Lung (tissue), 12 donors: Measurements from ENCODE around the gene FOXG1. TPM values are rescaled to one million over a fixed set of nuclear protein-coding genes. Genes with fewer than 3 reads are reported as not detected.

Experiments used
- ATAC-seq: fragments of 200-7000 bp; cut with Tn5 transposase; one replicate; pipeline ENCODE4 v1.9.1; 2020; ENCODE audit warnings: moderate number of reproducible peaks; ENCODE audit not compliant: insufficient read depth, low FRiP score
- DNase-seq, 3 donors: peaks; one replicate each; pipeline ENCODE4 v3.0.0-alpha.2; 2013 to 2017
- H3K27ac ChIP-seq, 2 donors: one replicate each; pipeline ENCODE4 v1.5.1; 2013; ENCODE audit warnings: mild to moderate bottlenecking in 2 of 2, moderate library complexity in 2 of 2, control low read depth in 1 of 2, inconsistent platforms in 1 of 2, low read depth in 1 of 2, low read length in 1 of 2
- H3K27me3 ChIP-seq, 3 donors: one replicate each; pipeline ENCODE4 v1.5.1; 2013; ENCODE audit warnings: low read length in 2 of 3; ENCODE audit not compliant: control insufficient read depth in 3 of 3, insufficient read depth in 3 of 3
- H3K36me3 ChIP-seq, 4 donors: one replicate each; pipeline ENCODE4 v1.5.1; 2013; ENCODE audit warnings: low read length in 4 of 4, mild to moderate bottlenecking in 1 of 4, moderate library complexity in 1 of 4; ENCODE audit not compliant: control insufficient read depth in 4 of 4, insufficient read depth in 4 of 4
- H3K4me1 ChIP-seq, 5 donors: one replicate each; pipeline ENCODE4 v1.5.1; 2013; ENCODE audit warnings: low read length in 5 of 5, mild to moderate bottlenecking in 2 of 5, moderate library complexity in 1 of 5; ENCODE audit not compliant: control insufficient read depth in 5 of 5, insufficient read depth in 5 of 5
- H3K4me3 ChIP-seq: one replicate; pipeline ENCODE4 v1.5.1; 2013; ENCODE audit warnings: mild to moderate bottlenecking, control low read depth, moderate library complexity
- H3K9ac ChIP-seq, 2 donors: one replicate each; pipeline ENCODE4 v1.5.1; 2013; ENCODE audit warnings: low read length in 2 of 2, control low read depth in 1 of 2; ENCODE audit not compliant: insufficient read depth in 1 of 2
- H3K9me3 ChIP-seq, 4 donors: one replicate each; pipeline ENCODE4 v1.5.1; 2013; ENCODE audit warnings: low read length in 3 of 4, mild to moderate bottlenecking in 1 of 4, moderate library complexity in 1 of 4; ENCODE audit not compliant: control insufficient read depth in 4 of 4, insufficient read depth in 3 of 4
- CTCF ChIP-seq: IDR thresholded peaks from 2 replicates; pipeline ENCODE4 v1.5.1; 2012; ENCODE audit warnings: mild to moderate bottlenecking; ENCODE audit errors: control extremely low read depth, extremely low read depth
- WGBS, 2 donors: extraction: QIAGEN DNeasy Blood & Tissue Kit; methylation state at CpG; one replicate each; pipeline ENCODE4 v1.1.7; 2013; 5-methylcytosine and 5-hydroxymethylcytosine counted together
- polyA plus RNA-seq, 2 donors: library from polyadenylated mRNA; stranded (reverse); fragments of 200-250 nt; gene quantifications; one replicate each; pipeline ENCODE4 v1.2.1, GENCODE V29; 2013
- total RNA-seq, 2 donors: library from RNA; depleted of rRNA in 1 of 2; stranded (reverse); fragments of >200 nt in 1 of 2; gene quantifications; one replicate each; pipeline ENCODE4 v1.2.1, GENCODE V29; 2014 to 2021
- donor health status: control.
- donor health status: control.
- donor health status: Bipolar disorder and iron deficiency.
- donor health status: healthy.
- donor health status: DM: yes; HTN: yes; CAD: no.

The FOXG1 gene
- total and polyA plus RNA-seq, 4 donors = 0.02 to 0.06 TPM; not detected in 2

GRCh38 chr14:28751467-28752058, 15.0 kb upstream of the FOXG1 start:
- Histone ChIP-seq H3K27ac (no peak overlapping the region), H3K27me3 (peaks cover 0 to 27% (median 26%) of the 10 kb centered on the region in 3 donors), H3K9me3 (peaks cover 0 to 9% (median 0%) of the 10 kb centered on the region in 4 donors), H3K4me1 (no peaks in the 10 kb centered on the region), H3K36me3 (no peaks in the 10 kb centered on the region), H3K9ac (no peak overlapping the region), H3K4me3 (no peak overlapping the region)
- peak; percentile 36 for ATAC-seq
- 19 to 24% methylated on average over 5 of the region's 5 CpGs for WGBS, 2 donors
- DNase-seq = peak in 2 of 3 donors; percentile 54 to 70
- no peak for TF ChIP-seq CTCF

- no peaks in the 10 kb centered on the region for H3K4me1 ChIP-seq
- no peak overlapping the region for H3K9ac ChIP-seq
- WGBS, 2 donors = 9 to 10% methylated on average over 9 of the region's 9 CpGs
- peak; percentile 12 for TF ChIP-seq CTCF
- no peaks in the 10 kb centered on the region for H3K36me3 ChIP-seq
- DNase-seq = peak in 2 of 3 donors; percentile 64 to 66
- H3K4me3 ChIP-seq = no peak overlapping the region
- H3K9me3 ChIP-seq = peaks cover 0 to 3% (median 0%) of the 10 kb centered on the region in 4 donors
- no peak overlapping the region for H3K27ac ChIP-seq
- peaks cover 3 to 56% (median 53%) of the 10 kb centered on the region in 3 donors for H3K27me3 ChIP-seq
- no peak for ATAC-seq
Measured at GRCh38 chr14:28754209-28754985, 12.2 kb upstream of the FOXG1 start.

- Histone ChIP-seq H3K36me3 (no peaks in the 10 kb centered on the region), H3K27ac (no peak overlapping the region), H3K9me3 (peaks cover 0 to 5% (median 0%) of the 10 kb centered on the region in 4 donors), H3K4me1 (peaks cover 0 to 2% (median 0%) of the 10 kb centered on the region in 5 donors), H3K27me3 (peaks cover 3 to 65% (median 62%) of the 10 kb centered on the region in 3 donors), H3K4me3 (no peak overlapping the region), H3K9ac (no peak overlapping the region)
- DNase-seq (peak in 1 of 3 donors; percentile 3), ATAC-seq (no peak)
- TF ChIP-seq CTCF = no peak
- 6 to 8% methylated on average over 14 of the region's 14 CpGs for WGBS, 2 donors
Measured at GRCh38 chr14:28755198-28755815, 11.3 kb upstream of the FOXG1 start.
